NOMO-1 treated with dmso at 0.1 percent for 144 hours (cell line): ENCODE data around the gene CTTNBP2.

Source experiments
- DNase-seq: peaks from one replicate; lab custom pipeline; 2025; ENCODE audit not compliant: unreplicated experiment; lab: John Stamatoyannopoulos, UW

Gene CTTNBP2

GRCh38 chr7:117664047-117664446 lies 209.2 kb downstream of the CTTNBP2 start:
- no peak for DNase-seq

DNA sequence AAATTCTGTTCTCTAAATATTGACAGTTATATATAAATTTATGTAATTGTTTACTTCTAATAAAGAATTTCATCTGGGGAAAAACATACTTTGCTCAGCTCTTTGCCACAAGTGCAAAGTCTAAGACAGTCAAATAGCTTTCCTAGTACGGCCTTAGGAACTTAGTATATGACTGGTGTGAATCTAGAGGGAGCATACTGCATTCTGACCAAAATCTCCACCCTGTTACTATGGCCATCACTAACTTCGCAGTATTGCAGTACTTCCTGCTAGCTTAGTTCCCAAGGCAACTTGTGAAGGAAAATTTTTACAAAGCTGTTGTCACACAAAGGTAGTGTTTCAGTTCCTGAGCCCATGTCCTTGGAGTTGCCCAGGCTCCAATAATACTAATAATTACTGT lies 211.9 kb downstream of the CTTNBP2 start:
- no peak for DNase-seq
